CD8-positive, alpha-beta memory T cell (primary cell): ENCODE measurements around the gene TIGD2. TPM values are rescaled to one million over a fixed set of nuclear protein-coding genes. Genes with fewer than 3 reads are reported as not detected.

Source experiments
- CTCF ChIA-PET: fragments of 350-600 bp; sonication (Branson Sonifier 250); formaldehyde crosslinking; loops from one replicate; lab custom pipeline; 2021; ENCODE audit warnings: antibody characterized with exemption; lab: Charles Lee
- POLR2A ChIA-PET: fragments of 350-600 bp; sonication (Branson Sonifier 250); formaldehyde crosslinking; loops from one replicate; lab custom pipeline; 2021; ENCODE audit warnings: antibody characterized with exemption; lab: Charles Lee
- DNase-seq, 5 donors: peaks; one replicate each; pipeline versions ENCODE4 v3.0.0 to v3.0.0-alpha.2; 2020 to 2022; ENCODE audit warnings: mixed read lengths in 1 of 5
- H3K27ac ChIP-seq: one replicate; pipeline ENCODE4 v1.7.0; 2013; ENCODE audit warnings: low read depth, mild to moderate bottlenecking, low read length, moderate library complexity
- H3K27me3 ChIP-seq: 2 replicates; pipeline ENCODE4 v1.7.0; 2013; ENCODE audit warnings: low read length, mild to moderate bottlenecking; ENCODE audit not compliant: insufficient read depth, poor library complexity, severe bottlenecking
- H3K36me3 ChIP-seq: 2 replicates; pipeline ENCODE4 v1.7.0; 2013; ENCODE audit warnings: mild to moderate bottlenecking, low read length, moderate library complexity; ENCODE audit not compliant: insufficient read depth
- H3K4me1 ChIP-seq: 2 replicates; pipeline ENCODE4 v1.7.0; 2013; ENCODE audit warnings: mild to moderate bottlenecking, low read length, moderate library complexity; ENCODE audit not compliant: insufficient read depth
- H3K4me3 ChIP-seq: 2 replicates; pipeline ENCODE4 v1.7.0; 2013; ENCODE audit warnings: mild to moderate bottlenecking, low read length
- H3K9me3 ChIP-seq: 2 replicates; pipeline ENCODE4 v1.7.0; 2013; ENCODE audit warnings: mild to moderate bottlenecking, low read length
- H3K27ac Mint-ChIP-seq, 8 donors: one replicate each; pipeline ENCODE4 v1.8.0; 2020 to 2021; ENCODE audit warnings: mixed read lengths in 8 of 8, mild to moderate bottlenecking in 6 of 8, inconsistent platforms in 3 of 8, moderate library complexity in 3 of 8
- H3K27me3 Mint-ChIP-seq, 2 donors: one replicate each; pipeline ENCODE4 v1.8.0; 2020 to 2021; ENCODE audit warnings: mixed read lengths in 2 of 2, mild to moderate bottlenecking in 1 of 2, moderate library complexity in 1 of 2
- H3K36me3 Mint-ChIP-seq, 3 donors: one replicate each; pipeline ENCODE4 v1.8.0; 2020 to 2021; ENCODE audit warnings: mixed read lengths in 3 of 3, inconsistent platforms in 1 of 3, mild to moderate bottlenecking in 1 of 3
- H3K4me1 Mint-ChIP-seq, 3 donors: one replicate each; pipeline ENCODE4 v1.8.0; 2020 to 2021; ENCODE audit warnings: mixed read lengths in 3 of 3, inconsistent platforms in 1 of 3, mild to moderate bottlenecking in 1 of 3
- H3K4me3 Mint-ChIP-seq, 7 donors: one replicate each; pipeline ENCODE4 v1.8.0; 2020 to 2021; ENCODE audit warnings: mixed read lengths in 7 of 7, mild to moderate bottlenecking in 6 of 7, moderate library complexity in 4 of 7, inconsistent platforms in 2 of 7
- H3K9me3 Mint-ChIP-seq, 5 donors: one replicate each; pipeline ENCODE4 v1.8.0; 2020 to 2022; ENCODE audit warnings: mixed read lengths in 5 of 5, mild to moderate bottlenecking in 3 of 5, moderate library complexity in 2 of 5, inconsistent platforms in 1 of 5
- polyA plus RNA-seq: library from polyadenylated mRNA; unstranded; fragments of 300-500 nt; fragmentation: Illumina TruSeq; gene quantifications from one replicate; pipeline ENCODE4 v1.2.3, GENCODE V29; 2021
- total RNA-seq, 2 experiments: library from RNA; stranded (reverse); gene quantifications; one replicate each; pipeline ENCODE4 v1.2.3, GENCODE V29; 2021

TIGD2 gene
- total and polyA plus RNA-seq, 3 experiments from 2014 or later: 3.2 to 4.4 (median 4.1) TPM

- peak overlapping the region; percentile 49 for H3K4me3 ChIP-seq
- peaks cover 9 to 16% (median 9%) of the 10 kb centered on the region in 3 donors for H3K36me3 Mint-ChIP-seq
- peak overlapping the region; percentile 1 for H3K27ac ChIP-seq
- H3K9me3 Mint-ChIP-seq: peaks cover 0 to 12% (median 7%) of the 10 kb centered on the region in 5 donors
- H3K4me3 Mint-ChIP-seq: peak overlapping the region; percentile 84 to 94 (median 90)
- no peak for DNase-seq
- CTCF ChIA-PET: no interaction called here
- no peaks in the 10 kb centered on the region for H3K9me3 ChIP-seq
- H3K27me3 Mint-ChIP-seq: peaks cover 8 to 13% of the 10 kb centered on the region in 2 donors
- peaks cover 4% of the 10 kb centered on the region for H3K27me3 ChIP-seq
- H3K27ac Mint-ChIP-seq: peak overlapping the region; percentile 27 to 92 (median 86)
- H3K4me1 Mint-ChIP-seq: peaks cover 21 to 29% (median 28%) of the 10 kb centered on the region in 3 donors
- peaks cover 15% of the 10 kb centered on the region for H3K4me1 ChIP-seq
- no peaks in the 10 kb centered on the region for H3K36me3 ChIP-seq
- POLR2A ChIA-PET: no interaction called here
Measured at GRCh38 chr4:89110541-89110985, 770 bp upstream of the TIGD2 start.

GRCh38 chr4:89111833-89112563 lies 665 bp downstream of the TIGD2 start:
- Mint-ChIP-seq H3K4me3 (peak overlapping the region; percentile 84 to 94 (median 92)), H3K9me3 (peaks cover 0 to 12% (median 7%) of the 10 kb centered on the region in 5 donors), H3K4me1 (peaks cover 21 to 29% (median 28%) of the 10 kb centered on the region in 3 donors), H3K36me3 (peaks cover 9 to 16% (median 9%) of the 10 kb centered on the region in 3 donors), H3K27me3 (peaks cover 6 to 13% of the 10 kb centered on the region in 2 donors), H3K27ac (peak overlapping the region; percentile 44 to 97 (median 90))
- H3K36me3 ChIP-seq: no peaks in the 10 kb centered on the region
- peaks cover 4% of the 10 kb centered on the region for H3K27me3 ChIP-seq
- DNase-seq: no peak
- POLR2A ChIA-PET: no interaction called here
- H3K4me1 ChIP-seq: peaks cover 15% of the 10 kb centered on the region
- peak overlapping the region; percentile 87 for H3K4me3 ChIP-seq
- CTCF ChIA-PET: interaction anchor here (1.1 kb wide), 1 partner anchor 48 kb away, joined by 4 read pairs; no protein-coding TSS in a partner anchor
- H3K27ac ChIP-seq: peak overlapping the region; percentile 65
- H3K9me3 ChIP-seq: no peaks in the 10 kb centered on the region

GRCh38 chr4:89113415-89113814 lies 2.1 kb downstream of the TIGD2 start:
- peaks cover 0 to 12% (median 7%) of the 10 kb centered on the region in 5 donors for H3K9me3 Mint-ChIP-seq
- peaks cover 6 to 8% of the 10 kb centered on the region in 2 donors for H3K27me3 Mint-ChIP-seq
- Histone ChIP-seq H3K27me3 (peaks cover 4% of the 10 kb centered on the region), H3K9me3 (no peaks in the 10 kb centered on the region), H3K27ac (no peak overlapping the region), H3K4me3 (no peak overlapping the region), H3K4me1 (peaks cover 15% of the 10 kb centered on the region), H3K36me3 (no peaks in the 10 kb centered on the region)
- peaks cover 21 to 29% (median 28%) of the 10 kb centered on the region in 3 donors for H3K4me1 Mint-ChIP-seq
- H3K36me3 Mint-ChIP-seq: peaks cover 9 to 16% (median 9%) of the 10 kb centered on the region in 3 donors
- POLR2A ChIA-PET: no interaction called here
- CTCF ChIA-PET: no interaction called here
- no peak for DNase-seq
- peak overlapping the region in 1 of 7 donors; percentile 51 for H3K4me3 Mint-ChIP-seq
- peak overlapping the region in 1 of 8 donors; percentile 22 for H3K27ac Mint-ChIP-seq

- ChIA-PET CTCF (no interaction called here), POLR2A (no interaction called here)
- Mint-ChIP-seq H3K4me3 (peak overlapping the region in 1 of 7 donors; percentile 51), H3K4me1 (peaks cover 21 to 29% (median 28%) of the 10 kb centered on the region in 3 donors), H3K36me3 (peaks cover 9 to 16% (median 9%) of the 10 kb centered on the region in 3 donors), H3K27me3 (peaks cover 5 to 6% of the 10 kb centered on the region in 2 donors), H3K27ac (peak overlapping the region in 1 of 8 donors; percentile 22), H3K9me3 (peaks cover 0 to 12% (median 7%) of the 10 kb centered on the region in 5 donors)
- Histone ChIP-seq H3K4me1 (peaks cover 15% of the 10 kb centered on the region), H3K27ac (no peak overlapping the region), H3K4me3 (no peak overlapping the region), H3K9me3 (no peaks in the 10 kb centered on the region), H3K36me3 (no peaks in the 10 kb centered on the region), H3K27me3 (peaks cover 4% of the 10 kb centered on the region)
- no peak for DNase-seq
Measured at GRCh38 chr4:89114100-89114499, 2.8 kb downstream of the TIGD2 start.

- no peak overlapping the region for H3K4me3 ChIP-seq
- H3K4me1 Mint-ChIP-seq: peaks cover 7 to 13% (median 12%) of the 10 kb centered on the region in 3 donors
- H3K9me3 ChIP-seq: no peaks in the 10 kb centered on the region
- peaks cover 5% of the 10 kb centered on the region for H3K4me1 ChIP-seq
- DNase-seq: no peak
- H3K27ac ChIP-seq: no peak overlapping the region
- peaks cover 0 to 12% (median 7%) of the 10 kb centered on the region in 5 donors for H3K9me3 Mint-ChIP-seq
- H3K36me3 Mint-ChIP-seq: peaks cover 3 to 16% (median 12%) of the 10 kb centered on the region in 3 donors
- H3K27me3 Mint-ChIP-seq: no peaks in the 10 kb centered on the region
- POLR2A ChIA-PET: no interaction called here
- no peak overlapping the region for H3K4me3 Mint-ChIP-seq
- H3K27ac Mint-ChIP-seq: no peak overlapping the region
- H3K36me3 ChIP-seq: no peaks in the 10 kb centered on the region
- CTCF ChIA-PET: no interaction called here
- H3K27me3 ChIP-seq: no peaks in the 10 kb centered on the region
Measured at GRCh38 chr4:89117115-89117514, 5.8 kb downstream of the TIGD2 start.

GRCh38 chr4:89119166-89119565 lies 7.8 kb downstream of the TIGD2 start:
- DNase-seq: no peak
- POLR2A ChIA-PET: no interaction called here
- Histone ChIP-seq H3K27ac (no peak overlapping the region), H3K4me1 (no peaks in the 10 kb centered on the region), H3K36me3 (no peaks in the 10 kb centered on the region), H3K27me3 (no peaks in the 10 kb centered on the region), H3K9me3 (no peaks in the 10 kb centered on the region), H3K4me3 (no peak overlapping the region)
- Mint-ChIP-seq H3K9me3 (peaks cover 0 to 7% (median 0%) of the 10 kb centered on the region in 5 donors), H3K4me3 (no peak overlapping the region), H3K27ac (no peak overlapping the region), H3K36me3 (peaks cover 0 to 3% (median under 1%) of the 10 kb centered on the region in 3 donors), H3K4me1 (no peaks in the 10 kb centered on the region), H3K27me3 (no peaks in the 10 kb centered on the region)
- CTCF ChIA-PET: no interaction called here

GRCh38 chr4:89119836-89120235 lies 8.5 kb downstream of the TIGD2 start:
- CTCF ChIA-PET: no interaction called here
- Mint-ChIP-seq H3K27me3 (no peaks in the 10 kb centered on the region), H3K9me3 (peaks cover 0 to 5% (median 0%) of the 10 kb centered on the region in 5 donors), H3K4me3 (no peak overlapping the region), H3K27ac (no peak overlapping the region), H3K36me3 (peaks cover 0 to 3% (median 0%) of the 10 kb centered on the region in 3 donors), H3K4me1 (no peaks in the 10 kb centered on the region)
- no peak overlapping the region for H3K4me3 ChIP-seq
- no peak for DNase-seq
- no peaks in the 10 kb centered on the region for H3K27me3 ChIP-seq
- no peaks in the 10 kb centered on the region for H3K4me1 ChIP-seq
- POLR2A ChIA-PET: no interaction called here
- no peak overlapping the region for H3K27ac ChIP-seq
- H3K36me3 ChIP-seq: no peaks in the 10 kb centered on the region
- no peaks in the 10 kb centered on the region for H3K9me3 ChIP-seq
